GM18498 (cell line): ENCODE results near the gene HDGF.

Source experiments
- ATAC-seq: cut with Tn5 transposase; IDR thresholded peaks from one replicate; pipeline ENCODE4 v1.9.1; 2021; ENCODE audit warnings: mild to moderate bottlenecking, moderate library complexity; ENCODE audit not compliant: unreplicated experiment

Gene HDGF

DNA sequence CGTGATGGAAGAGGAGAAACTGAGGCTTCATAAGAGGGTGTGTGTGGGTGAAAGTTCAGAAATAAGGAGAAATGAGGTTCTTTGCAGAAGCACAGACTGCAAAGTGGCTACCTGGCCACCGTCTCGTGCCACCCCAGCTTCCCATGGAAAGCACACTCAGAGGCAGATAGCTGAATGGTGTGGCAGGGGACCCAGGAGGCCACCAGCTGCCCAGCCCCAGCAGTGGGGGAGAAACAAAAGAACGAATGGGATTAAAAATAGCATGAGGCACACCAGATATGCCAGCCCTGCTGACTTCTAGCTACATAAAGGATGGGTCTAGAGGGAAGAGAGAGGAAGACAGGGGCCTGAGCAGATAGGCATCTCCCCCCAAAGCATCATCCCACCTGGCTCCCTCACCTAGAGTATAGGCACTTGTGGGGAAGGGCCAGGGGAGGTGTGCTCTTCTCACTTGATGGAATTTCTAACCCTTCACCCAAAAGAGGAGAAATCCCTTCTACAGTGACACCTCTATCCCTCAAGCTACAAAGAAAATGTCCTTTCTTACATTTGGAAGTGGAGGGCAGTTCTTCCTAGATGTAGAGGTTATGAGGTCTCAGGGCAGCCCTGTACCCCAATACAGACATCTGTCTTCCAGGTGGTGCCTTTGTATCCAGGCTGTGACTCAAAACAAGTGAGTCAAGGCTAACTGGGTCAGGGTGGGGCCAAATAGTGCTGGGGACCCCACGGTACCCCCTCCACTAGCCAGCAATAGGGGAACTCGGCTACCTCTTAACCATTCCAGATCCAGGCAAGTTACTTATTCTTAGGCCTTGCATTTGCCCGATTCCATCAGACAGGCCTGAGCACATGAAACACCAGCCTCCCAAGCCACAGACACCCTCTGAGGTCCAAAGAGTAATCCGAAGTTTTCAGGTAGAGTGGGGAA lies 3.5 kb downstream of the HDGF start:
- ATAC-seq, result no peak

- no peak for ATAC-seq
These were observed 4.5 kb downstream of the HDGF start for GRCh38 chr1:156746728-156747631.

DNA sequence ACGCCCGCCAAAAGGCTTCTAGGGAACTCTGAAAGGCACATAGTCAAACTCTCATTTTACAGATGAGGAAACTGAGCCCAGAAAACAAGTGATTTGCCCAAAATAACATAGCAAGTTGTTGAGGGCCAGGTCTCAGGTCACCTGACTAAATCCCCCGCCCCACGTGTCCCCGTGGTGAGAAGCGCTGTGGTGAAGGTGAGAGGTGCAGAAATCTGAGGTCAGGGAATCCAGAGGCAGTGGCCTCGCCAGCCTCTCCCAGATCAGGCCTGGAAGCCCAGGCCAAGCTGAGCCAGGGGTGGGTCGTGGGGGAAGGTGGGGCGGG lies 5.1 kb downstream of the HDGF start:
- no peak for ATAC-seq

- no peak for ATAC-seq
These were observed 5.6 kb downstream of the HDGF start for GRCh38 chr1:156745881-156746280.

- ATAC-seq, result no peak
These were observed 6.6 kb downstream of the HDGF start for GRCh38 chr1:156744786-156745419.

DNA sequence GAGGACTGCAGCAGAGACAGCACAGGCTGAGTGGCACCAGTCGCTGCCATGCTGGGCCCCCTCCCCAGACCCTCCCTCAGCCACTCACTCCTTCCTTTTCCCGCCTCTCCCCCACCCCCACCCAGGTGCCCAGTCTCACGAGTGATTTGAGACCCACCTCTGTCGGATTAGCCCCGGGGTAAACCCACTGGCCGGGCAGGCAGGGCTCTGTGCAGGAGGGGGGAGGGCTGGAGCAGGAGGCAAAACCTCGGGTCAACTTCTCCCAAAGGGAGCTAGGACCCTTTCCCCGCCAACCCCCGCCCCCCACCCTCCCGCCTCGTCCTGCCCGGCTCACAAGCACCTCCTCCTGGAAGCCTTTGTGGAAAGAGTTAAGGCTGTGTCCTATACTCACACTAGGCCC lies 7.1 kb downstream of the HDGF start:
- no peak for ATAC-seq

- no peak for ATAC-seq
These were observed 7.8 kb downstream of the HDGF start for GRCh38 chr1:156743367-156744302.

DNA sequence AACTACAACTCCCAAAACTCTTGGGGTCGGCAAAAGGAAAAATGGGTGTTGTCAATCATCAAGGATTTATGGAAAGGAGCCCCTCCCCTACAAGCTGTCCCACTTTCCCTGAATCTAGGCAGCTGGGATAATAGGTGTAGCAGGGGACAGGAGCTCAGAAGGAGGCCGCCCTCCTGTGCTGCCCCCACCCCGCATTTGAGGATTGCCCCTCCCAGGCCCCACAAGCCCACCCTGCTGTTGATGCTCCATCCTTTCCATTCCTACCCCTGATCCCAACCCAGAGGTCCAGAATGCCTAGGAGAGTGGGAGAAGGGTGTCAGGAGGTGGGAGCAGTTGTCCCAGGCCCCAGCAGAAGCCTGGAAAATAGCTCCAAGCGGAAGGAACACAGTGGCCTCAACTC lies 8.7 kb downstream of the HDGF start:
- no peak for ATAC-seq

GRCh38 chr1:156742017-156742416 lies 9.5 kb downstream of the HDGF start:
- no peak for ATAC-seq

DNA sequence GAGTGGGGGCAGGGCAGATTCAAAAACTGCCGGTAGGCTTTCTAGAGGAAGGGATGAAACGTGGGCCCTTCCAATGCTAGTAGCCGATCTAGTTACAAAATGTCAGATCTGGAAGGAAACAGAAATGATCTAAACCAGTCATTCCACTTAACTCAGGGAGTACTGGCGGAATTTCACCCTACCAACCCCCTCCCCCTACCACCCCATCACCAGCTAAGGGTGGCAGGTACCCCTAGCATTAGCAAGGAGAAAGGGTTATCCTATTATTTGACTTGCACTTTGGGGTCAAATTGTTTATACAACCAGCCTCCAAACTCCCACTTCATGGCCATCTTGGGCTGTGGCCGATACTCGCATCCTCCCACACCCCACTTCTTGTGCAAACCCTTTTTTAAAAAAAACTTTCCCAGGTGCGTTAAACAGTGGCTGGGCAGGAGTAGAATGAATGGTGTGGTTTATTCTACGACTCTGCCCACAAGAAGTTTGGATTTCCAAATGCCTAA lies 9.9 kb downstream of the HDGF start:
- ATAC-seq, result no peak

DNA sequence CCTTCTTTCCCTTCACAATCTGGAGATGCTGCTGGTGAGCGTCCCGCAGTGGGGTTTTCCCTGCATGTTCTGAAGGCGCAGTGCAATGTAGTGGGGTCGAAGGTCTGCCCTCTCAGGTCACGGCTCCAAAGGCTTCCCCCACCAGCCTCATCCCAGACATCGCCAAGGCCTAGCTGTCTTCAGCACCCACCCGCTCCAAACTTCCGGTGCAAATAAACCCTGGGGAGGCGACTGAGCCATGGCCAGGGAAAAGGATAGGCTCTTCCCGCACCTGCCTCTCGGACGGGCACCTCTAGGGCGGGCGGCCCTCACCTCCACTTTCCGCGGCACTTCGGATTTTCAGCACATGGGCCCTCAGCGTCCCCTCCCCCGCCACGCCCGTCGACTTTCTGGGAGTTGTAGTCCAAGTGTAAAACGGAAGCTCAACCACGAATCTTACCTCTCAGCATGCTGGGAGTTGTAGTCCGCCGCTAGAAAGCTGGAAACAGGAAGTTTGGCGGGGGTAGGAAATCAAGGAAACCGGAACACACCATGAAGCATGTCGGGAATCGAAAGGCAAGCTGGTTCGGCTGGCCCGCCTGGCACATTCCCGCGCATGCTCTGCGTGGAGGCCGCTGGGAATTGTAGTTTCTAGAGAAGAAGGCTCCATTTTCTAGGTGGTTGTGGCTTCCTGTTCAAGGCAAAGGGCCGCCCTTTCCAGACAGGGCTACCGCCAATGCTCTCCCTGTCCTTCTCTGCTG lies 10.6 kb downstream of the HDGF start, which contains the start of gene MRPL24:
TSS of gene MRPL24 (minus strand) at position 348 of the 740 bp plus-strand sequence. CDS start 2,384 bp downstream, outside the sequence.
- peak; percentile 82 for ATAC-seq

DNA sequence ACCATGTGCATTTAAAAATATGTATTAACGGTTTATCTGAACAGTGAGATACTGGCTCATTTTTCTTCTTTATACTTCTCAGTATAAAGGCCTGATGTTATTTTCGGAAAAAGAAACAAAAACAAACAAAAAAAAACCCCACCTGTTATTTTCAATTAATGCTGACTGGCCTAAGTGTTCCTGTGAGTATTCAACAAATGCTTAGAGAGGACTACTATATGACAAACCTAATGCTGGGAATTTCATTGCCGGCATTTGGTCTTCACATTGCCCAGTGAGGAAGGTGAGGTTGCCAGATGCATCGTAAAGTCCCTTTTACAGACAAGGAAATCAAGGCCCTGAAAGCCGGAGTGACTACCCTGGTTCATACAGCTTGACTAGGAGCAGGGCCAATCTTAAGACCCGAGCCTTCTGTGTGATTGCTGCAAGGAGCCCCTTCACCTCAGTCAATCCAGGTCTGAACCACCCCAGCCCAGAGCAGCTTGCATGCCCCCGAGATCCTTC lies 11.2 kb downstream of the HDGF start:
- no peak for ATAC-seq

GRCh38 chr1:156738916-156739315 lies 12.6 kb downstream of the HDGF start:
- ATAC-seq, result no peak

GRCh38 chr1:156738407-156738806 lies 13.1 kb downstream of the HDGF start:
- no peak for ATAC-seq

DNA sequence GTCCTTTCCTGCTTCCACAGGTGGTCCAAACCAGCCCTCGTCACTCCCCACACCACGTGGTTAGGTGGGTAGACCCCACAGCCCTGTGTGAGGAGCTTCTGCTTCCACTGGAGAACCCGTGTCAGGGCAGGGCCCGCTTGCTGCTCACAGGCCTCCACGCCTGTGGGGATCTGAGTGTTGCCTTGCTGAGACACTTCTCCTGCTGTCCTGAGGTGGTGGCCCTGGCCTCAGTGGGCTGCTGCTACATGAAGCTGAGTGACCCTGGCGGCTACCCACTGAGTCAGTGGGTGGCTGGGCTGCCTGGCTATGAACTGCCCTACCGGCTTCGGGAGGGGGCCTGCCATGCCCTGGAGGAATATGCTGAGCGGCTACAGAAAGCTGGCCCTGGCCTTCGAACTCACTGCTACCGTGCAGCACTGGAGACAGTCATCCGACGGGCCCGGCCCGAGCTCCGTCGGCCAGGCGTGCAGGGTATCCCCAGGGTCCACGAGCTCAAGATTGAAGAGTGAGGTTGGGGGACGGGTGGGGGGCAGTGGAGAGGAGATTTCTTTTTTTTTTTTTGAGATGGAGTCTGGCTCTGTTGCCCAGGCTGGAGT lies 17.4 kb downstream of the HDGF start:
- ATAC-seq, result no peak

- peak; percentile 91 for ATAC-seq
These were observed 22.6 kb downstream of the HDGF start, which contains the start of gene ISG20L2 for GRCh38 chr1:156728599-156729462. TSS of gene ISG20L2 (minus strand) at chr1:156728766. CDS start at chr1:156727652, 1,114 bp downstream.

GRCh38 chr1:156727926-156728598 lies 23.4 kb downstream of the HDGF start, which contains the start of gene METTL25B:
TSS of gene METTL25B (plus strand) at chr1:156728469. CDS start at chr1:156729105, 636 bp downstream.
- ATAC-seq, result peak; percentile 62
